HepG2 (cell line): ENCODE measurements around the gene KMT2B. TPM values are rescaled to one million over a fixed set of nuclear protein-coding genes. Genes with fewer than 3 reads are reported as not detected.
A peak's percentile ranks its signal among the peaks of the same experiment; 100 is the strongest.

ENCODE experiments used
- CTCF ChIP-seq: sonication (generic); formaldehyde crosslinking; IDR thresholded peaks from 2 replicates; pipeline ENCODE4 v1.5.0; 2020; ENCODE audit warnings: mild to moderate bottlenecking, missing genetic modification reagents, moderate library complexity
- FOXK2 ChIP-seq: fragments of 450-650 bp; IDR thresholded peaks from 2 replicates; pipeline ENCODE4 v1.6.1; 2016
- FOXO1 ChIP-seq: sonication (generic); formaldehyde crosslinking; IDR thresholded peaks from 2 replicates; pipeline ENCODE4 v1.4.0; 2020; ENCODE audit warnings: missing genetic modification reagents
- GZF1 ChIP-seq: sonication (generic); formaldehyde crosslinking; IDR thresholded peaks from 2 replicates; pipeline ENCODE4 v1.5.1; 2020; ENCODE audit warnings: mild to moderate bottlenecking, missing genetic modification reagents
- KMT2A ChIP-seq: sonication (generic); formaldehyde crosslinking; IDR thresholded peaks from 2 replicates; pipeline ENCODE4 v1.4.0; 2020; ENCODE audit warnings: missing genetic modification reagents
- MED8 ChIP-seq: sonication (generic); formaldehyde crosslinking; IDR thresholded peaks from 2 replicates; pipeline ENCODE4 v1.8.1; 2023; ENCODE audit warnings: mild to moderate bottlenecking, missing genetic modification reagents; ENCODE audit not compliant: insufficient replicate concordance
- PAF1 ChIP-seq: IDR thresholded peaks from 2 replicates; pipeline ENCODE4 v1.6.1; 2016; ENCODE audit warnings: missing genetic modification reagents, missing compliant biosample characterization
- PTBP1 ChIP-seq: fragments of 200-400 bp; formaldehyde crosslinking; IDR thresholded peaks from 2 replicates; pipeline ENCODE4 v1.6.1; 2018; ENCODE audit warnings: low read length, low read depth; ENCODE audit not compliant: poor library complexity, severe bottlenecking
- SIN3A ChIP-seq: IDR thresholded peaks from 2 replicates; pipeline ENCODE4 v1.6.1; 2011; ENCODE audit warnings: low read depth, mild to moderate bottlenecking, control low read depth, low read length, borderline replicate concordance
- TBP ChIP-seq: sonication (generic); formaldehyde crosslinking; IDR thresholded peaks from 2 replicates; pipeline ENCODE4 v1.5.0; 2020; ENCODE audit warnings: missing genetic modification reagents
- ZBTB8A ChIP-seq: sonication (generic); formaldehyde crosslinking; IDR thresholded peaks from 2 replicates; pipeline ENCODE4 v1.4.0; 2020; ENCODE audit warnings: mild to moderate bottlenecking, low read depth, missing genetic modification reagents, borderline replicate concordance
- ZNF143 ChIP-seq: sonication (generic); formaldehyde crosslinking; IDR thresholded peaks from 2 replicates; pipeline ENCODE4 v1.4.0; 2020; ENCODE audit warnings: missing genetic modification reagents
- ZNF207 ChIP-seq: fragments of 450-650 bp; IDR thresholded peaks from 2 replicates; pipeline ENCODE4 v1.6.1; 2016; ENCODE audit warnings: antibody characterized with exemption, borderline replicate concordance
- ZNF768 ChIP-seq: sonication (generic); formaldehyde crosslinking; IDR thresholded peaks from 2 replicates; pipeline ENCODE4 v1.4.0; 2020; ENCODE audit warnings: missing genetic modification reagents
- polyA plus RNA-seq, 8 experiments: library from polyadenylated mRNA; depleted of rRNA in 3 of 8; stranded (reverse) in 7 of 8; unstranded in 1 of 8; fragments of >200 nt; fragmentation: Illumina TruSeq in 4 of 8; extraction: Trizol in 4 of 8; gene quantifications; 2 replicates each; pipeline versions ENCODE4 v1.2.1 to v1.2.3, GENCODE V29; 2011 to 2016; ENCODE audit warnings: low read depth in 4 of 8, missing spikeins in 1 of 8, mixed read lengths in 1 of 8; ENCODE audit not compliant: insufficient read depth in 1 of 8
- total RNA-seq, 5 experiments: library from RNA; depleted of rRNA; stranded (reverse); fragments of >200 nt; fragmentation: Illumina TruSeq; extraction: Trizol; gene quantifications; 2 replicates each; pipeline ENCODE4 v1.2.3, GENCODE V29; 2016; ENCODE audit warnings: low read depth in 1 of 5
- TF ChIP-seq, protein P1 (sequence below): IDR thresholded peaks from 2 replicates; pipeline ENCODE4 v1.6.1; 2016; ENCODE audit warnings: missing compliant biosample characterization, missing genetic modification reagents, borderline replicate concordance
- TF ChIP-seq, protein P2 (sequence below): sonication (generic); formaldehyde crosslinking; IDR thresholded peaks from 2 replicates; pipeline ENCODE4 v1.5.0; 2020; ENCODE audit warnings: missing genetic modification reagents
- TF ChIP-seq, protein P3 (sequence below): IDR thresholded peaks from 2 replicates; pipeline ENCODE4 v1.6.1; 2018; ENCODE audit warnings: missing genetic modification reagents
- TF ChIP-seq, protein P4 (sequence below): sonication (generic); formaldehyde crosslinking; IDR thresholded peaks from 2 replicates; pipeline ENCODE4 v1.4.0; 2020; ENCODE audit warnings: mild to moderate bottlenecking, low read depth, missing genetic modification reagents
- TF ChIP-seq, protein P5 (sequence below): sonication (generic); formaldehyde crosslinking; IDR thresholded peaks from 2 replicates; pipeline ENCODE4 v1.4.0; 2020; ENCODE audit warnings: missing genetic modification reagents

KMT2B gene
- total and polyA plus RNA-seq, 2 of the 13 experiments (the other 11 are each of a cell fraction or from before 2014, with no cell fraction given), result 6.2 to 16.9 TPM

- peak; percentile 75 for TF ChIP-seq CTCF (CRISPR knock-in tag)
- no peak for TF ChIP-seq PAF1 (CRISPR knock-in tag)
- no peak for TF ChIP-seq ZNF207
- TF ChIP-seq GZF1, result no peak
- peak; percentile 55 for TF ChIP-seq PTBP1
- TF ChIP-seq ZNF768 (CRISPR knock-in tag), result 0 out of 2 replicates have a peak, but pooled peaks have one; percentile 36
- TF ChIP-seq TBP (CRISPR knock-in tag), result no peak; the same call in 1 of the 2 replicates
- no peak for TF ChIP-seq FOXO1 (CRISPR knock-in tag)
- TF ChIP-seq MED8 (CRISPR knock-in tag), result no peak
- TF ChIP-seq ZNF143 (CRISPR knock-in tag), result no peak
- peak; percentile 72; the same call in 1 of the 2 replicates for TF ChIP-seq SIN3A
- TF ChIP-seq, protein P1, sequence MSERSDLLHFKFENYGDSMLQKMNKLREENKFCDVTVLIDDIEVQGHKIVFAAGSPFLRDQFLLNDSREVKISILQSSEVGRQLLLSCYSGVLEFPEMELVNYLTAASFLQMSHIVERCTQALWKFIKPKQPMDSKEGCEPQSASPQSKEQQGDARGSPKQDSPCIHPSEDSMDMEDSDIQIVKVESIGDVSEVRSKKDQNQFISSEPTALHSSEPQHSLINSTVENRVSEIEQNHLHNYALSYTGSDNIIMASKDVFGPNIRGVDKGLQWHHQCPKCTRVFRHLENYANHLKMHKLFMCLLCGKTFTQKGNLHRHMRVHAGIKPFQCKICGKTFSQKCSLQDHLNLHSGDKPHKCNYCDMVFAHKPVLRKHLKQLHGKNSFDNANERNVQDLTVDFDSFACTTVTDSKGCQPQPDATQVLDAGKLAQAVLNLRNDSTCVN, result no peak
- no peak for TF ChIP-seq ZBTB8A (CRISPR knock-in tag)
- TF ChIP-seq, protein P2, sequence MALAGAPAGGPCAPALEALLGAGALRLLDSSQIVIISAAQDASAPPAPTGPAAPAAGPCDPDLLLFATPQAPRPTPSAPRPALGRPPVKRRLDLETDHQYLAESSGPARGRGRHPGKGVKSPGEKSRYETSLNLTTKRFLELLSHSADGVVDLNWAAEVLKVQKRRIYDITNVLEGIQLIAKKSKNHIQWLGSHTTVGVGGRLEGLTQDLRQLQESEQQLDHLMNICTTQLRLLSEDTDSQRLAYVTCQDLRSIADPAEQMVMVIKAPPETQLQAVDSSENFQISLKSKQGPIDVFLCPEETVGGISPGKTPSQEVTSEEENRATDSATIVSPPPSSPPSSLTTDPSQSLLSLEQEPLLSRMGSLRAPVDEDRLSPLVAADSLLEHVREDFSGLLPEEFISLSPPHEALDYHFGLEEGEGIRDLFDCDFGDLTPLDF (CRISPR knock-in tag), result no peak; the same call in 1 of the 2 replicates
- TF ChIP-seq, protein P3, sequence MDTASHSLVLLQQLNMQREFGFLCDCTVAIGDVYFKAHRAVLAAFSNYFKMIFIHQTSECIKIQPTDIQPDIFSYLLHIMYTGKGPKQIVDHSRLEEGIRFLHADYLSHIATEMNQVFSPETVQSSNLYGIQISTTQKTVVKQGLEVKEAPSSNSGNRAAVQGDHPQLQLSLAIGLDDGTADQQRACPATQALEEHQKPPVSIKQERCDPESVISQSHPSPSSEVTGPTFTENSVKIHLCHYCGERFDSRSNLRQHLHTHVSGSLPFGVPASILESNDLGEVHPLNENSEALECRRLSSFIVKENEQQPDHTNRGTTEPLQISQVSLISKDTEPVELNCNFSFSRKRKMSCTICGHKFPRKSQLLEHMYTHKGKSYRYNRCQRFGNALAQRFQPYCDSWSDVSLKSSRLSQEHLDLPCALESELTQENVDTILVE (CRISPR knock-in tag), result 0 out of 2 replicates have a peak, but pooled peaks have one; percentile 19
- TF ChIP-seq, protein P4, sequence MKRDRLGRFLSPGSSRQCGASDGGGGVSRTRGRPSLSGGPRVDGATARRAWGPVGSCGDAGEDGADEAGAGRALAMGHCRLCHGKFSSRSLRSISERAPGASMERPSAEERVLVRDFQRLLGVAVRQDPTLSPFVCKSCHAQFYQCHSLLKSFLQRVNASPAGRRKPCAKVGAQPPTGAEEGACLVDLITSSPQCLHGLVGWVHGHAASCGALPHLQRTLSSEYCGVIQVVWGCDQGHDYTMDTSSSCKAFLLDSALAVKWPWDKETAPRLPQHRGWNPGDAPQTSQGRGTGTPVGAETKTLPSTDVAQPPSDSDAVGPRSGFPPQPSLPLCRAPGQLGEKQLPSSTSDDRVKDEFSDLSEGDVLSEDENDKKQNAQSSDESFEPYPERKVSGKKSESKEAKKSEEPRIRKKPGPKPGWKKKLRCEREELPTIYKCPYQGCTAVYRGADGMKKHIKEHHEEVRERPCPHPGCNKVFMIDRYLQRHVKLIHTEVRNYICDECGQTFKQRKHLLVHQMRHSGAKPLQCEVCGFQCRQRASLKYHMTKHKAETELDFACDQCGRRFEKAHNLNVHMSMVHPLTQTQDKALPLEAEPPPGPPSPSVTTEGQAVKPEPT, result no peak; the same call in 1 of the 2 replicates
- TF ChIP-seq, protein P5, sequence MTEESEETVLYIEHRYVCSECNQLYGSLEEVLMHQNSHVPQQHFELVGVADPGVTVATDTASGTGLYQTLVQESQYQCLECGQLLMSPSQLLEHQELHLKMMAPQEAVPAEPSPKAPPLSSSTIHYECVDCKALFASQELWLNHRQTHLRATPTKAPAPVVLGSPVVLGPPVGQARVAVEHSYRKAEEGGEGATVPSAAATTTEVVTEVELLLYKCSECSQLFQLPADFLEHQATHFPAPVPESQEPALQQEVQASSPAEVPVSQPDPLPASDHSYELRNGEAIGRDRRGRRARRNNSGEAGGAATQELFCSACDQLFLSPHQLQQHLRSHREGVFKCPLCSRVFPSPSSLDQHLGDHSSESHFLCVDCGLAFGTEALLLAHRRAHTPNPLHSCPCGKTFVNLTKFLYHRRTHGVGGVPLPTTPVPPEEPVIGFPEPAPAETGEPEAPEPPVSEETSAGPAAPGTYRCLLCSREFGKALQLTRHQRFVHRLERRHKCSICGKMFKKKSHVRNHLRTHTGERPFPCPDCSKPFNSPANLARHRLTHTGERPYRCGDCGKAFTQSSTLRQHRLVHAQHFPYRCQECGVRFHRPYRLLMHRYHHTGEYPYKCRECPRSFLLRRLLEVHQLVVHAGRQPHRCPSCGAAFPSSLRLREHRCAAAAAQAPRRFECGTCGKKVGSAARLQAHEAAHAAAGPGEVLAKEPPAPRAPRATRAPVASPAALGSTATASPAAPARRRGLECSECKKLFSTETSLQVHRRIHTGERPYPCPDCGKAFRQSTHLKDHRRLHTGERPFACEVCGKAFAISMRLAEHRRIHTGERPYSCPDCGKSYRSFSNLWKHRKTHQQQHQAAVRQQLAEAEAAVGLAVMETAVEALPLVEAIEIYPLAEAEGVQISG (CRISPR knock-in tag), result peak; percentile 64
- no peak for TF ChIP-seq KMT2A (CRISPR knock-in tag)
- no peak for TF ChIP-seq FOXK2
These were observed 26.9 kb downstream of the KMT2B start (continued) for GRCh38 chr19:35744430-35745327.
